ENCODE data around the gene ZNF362. TPM values are rescaled to one million over a fixed set of nuclear protein-coding genes. Genes with fewer than 3 reads are reported as not detected.

Gene ZNF362
- total RNA-seq, 6 experiments from 2014 or later: 15.3 to 19.6 (median 17.0) TPM

DNA sequence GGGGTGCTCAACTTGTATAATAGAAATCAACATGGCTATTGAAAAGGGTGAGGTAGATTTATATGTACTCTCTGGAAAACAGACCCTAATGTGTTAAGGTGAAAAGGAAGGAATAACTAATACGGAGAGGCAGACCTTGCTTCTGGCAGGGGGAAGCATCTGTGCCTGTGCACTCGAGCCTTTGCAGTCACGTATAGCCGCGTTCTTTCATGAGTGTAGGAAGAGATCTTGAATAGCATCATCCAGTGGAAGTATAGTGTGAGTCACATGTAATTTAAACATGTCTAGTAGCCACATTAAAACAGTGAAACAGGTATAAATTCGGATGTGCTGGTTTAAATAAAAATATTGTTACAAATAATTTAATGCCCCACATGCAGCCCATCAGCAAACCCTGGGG is 61.7 kb downstream of the ZNF362 start:
- Mint-ChIP-seq H3K27ac (peak overlapping the region; percentile 22; the same call in 1 of the 2 replicates), H3K4me3 (no peak overlapping the region), H3K4me1 (ENCODE audit: low read depth) (peaks cover 39% of the 10 kb centered on the region), H3K9me3 (no peaks in the 10 kb centered on the region), H3K27me3 (ENCODE audit: insufficient read depth) (peaks cover 12% of the 10 kb centered on the region), H3K36me3 (ENCODE audit: low read depth) (peaks cover 7% of the 10 kb centered on the region)
- DNase-seq: no peak
- TF ChIP-seq, protein P1, sequence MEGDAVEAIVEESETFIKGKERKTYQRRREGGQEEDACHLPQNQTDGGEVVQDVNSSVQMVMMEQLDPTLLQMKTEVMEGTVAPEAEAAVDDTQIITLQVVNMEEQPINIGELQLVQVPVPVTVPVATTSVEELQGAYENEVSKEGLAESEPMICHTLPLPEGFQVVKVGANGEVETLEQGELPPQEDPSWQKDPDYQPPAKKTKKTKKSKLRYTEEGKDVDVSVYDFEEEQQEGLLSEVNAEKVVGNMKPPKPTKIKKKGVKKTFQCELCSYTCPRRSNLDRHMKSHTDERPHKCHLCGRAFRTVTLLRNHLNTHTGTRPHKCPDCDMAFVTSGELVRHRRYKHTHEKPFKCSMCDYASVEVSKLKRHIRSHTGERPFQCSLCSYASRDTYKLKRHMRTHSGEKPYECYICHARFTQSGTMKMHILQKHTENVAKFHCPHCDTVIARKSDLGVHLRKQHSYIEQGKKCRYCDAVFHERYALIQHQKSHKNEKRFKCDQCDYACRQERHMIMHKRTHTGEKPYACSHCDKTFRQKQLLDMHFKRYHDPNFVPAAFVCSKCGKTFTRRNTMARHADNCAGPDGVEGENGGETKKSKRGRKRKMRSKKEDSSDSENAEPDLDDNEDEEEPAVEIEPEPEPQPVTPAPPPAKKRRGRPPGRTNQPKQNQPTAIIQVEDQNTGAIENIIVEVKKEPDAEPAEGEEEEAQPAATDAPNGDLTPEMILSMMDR (IDR thresholded peaks at IDR 0.05): no peak

DNA sequence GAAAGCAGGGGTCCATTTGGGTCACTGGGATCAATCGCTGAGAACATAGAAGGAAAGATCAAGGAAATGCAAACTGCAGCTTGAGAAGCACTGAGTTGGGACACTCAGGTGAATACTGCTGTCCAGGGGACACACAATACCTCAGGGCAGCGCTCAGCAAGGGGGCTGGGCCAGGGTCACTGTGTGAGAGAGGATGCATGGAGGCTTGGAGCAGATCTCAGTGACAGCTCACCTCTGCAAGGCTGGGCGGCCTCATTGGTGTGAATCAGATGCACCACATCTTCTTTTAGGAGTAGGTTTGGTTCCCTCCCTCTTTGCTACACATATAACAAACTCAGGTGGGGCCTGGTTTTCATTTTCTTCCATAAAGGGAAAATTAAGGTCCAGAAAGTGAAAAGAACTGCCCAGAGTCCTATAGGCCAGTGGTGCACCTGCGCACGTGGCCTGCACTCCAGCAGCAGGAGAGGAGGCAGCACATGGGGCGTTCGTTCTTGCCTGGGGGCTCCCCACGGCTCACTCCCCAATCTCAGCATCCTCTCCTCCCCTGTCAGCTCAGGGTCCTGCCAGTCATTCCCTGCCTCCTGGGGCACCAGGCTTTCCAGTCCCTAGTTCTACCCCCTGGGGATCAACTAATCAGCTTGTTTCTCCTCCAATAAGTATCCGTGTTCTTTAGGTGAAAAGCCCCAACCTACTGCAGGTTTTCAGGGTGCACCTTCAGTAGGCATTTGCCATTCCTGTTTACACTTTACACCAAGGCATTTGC is 63.1 kb downstream of the ZNF362 start:
- TF ChIP-seq, protein P1 (IDR thresholded peaks at IDR 0.05): no peak
- DNase-seq: no peak
- no peak overlapping the region for H3K27ac Mint-ChIP-seq
- peaks cover 39% of the 10 kb centered on the region for H3K4me1 Mint-ChIP-seq (ENCODE audit: low read depth)
- H3K27me3 Mint-ChIP-seq (ENCODE audit: insufficient read depth): peaks cover 8% of the 10 kb centered on the region
- no peak overlapping the region for H3K4me3 Mint-ChIP-seq
- peaks cover 11% of the 10 kb centered on the region for H3K36me3 Mint-ChIP-seq (ENCODE audit: low read depth)
- H3K9me3 Mint-ChIP-seq: no peaks in the 10 kb centered on the region

DNA sequence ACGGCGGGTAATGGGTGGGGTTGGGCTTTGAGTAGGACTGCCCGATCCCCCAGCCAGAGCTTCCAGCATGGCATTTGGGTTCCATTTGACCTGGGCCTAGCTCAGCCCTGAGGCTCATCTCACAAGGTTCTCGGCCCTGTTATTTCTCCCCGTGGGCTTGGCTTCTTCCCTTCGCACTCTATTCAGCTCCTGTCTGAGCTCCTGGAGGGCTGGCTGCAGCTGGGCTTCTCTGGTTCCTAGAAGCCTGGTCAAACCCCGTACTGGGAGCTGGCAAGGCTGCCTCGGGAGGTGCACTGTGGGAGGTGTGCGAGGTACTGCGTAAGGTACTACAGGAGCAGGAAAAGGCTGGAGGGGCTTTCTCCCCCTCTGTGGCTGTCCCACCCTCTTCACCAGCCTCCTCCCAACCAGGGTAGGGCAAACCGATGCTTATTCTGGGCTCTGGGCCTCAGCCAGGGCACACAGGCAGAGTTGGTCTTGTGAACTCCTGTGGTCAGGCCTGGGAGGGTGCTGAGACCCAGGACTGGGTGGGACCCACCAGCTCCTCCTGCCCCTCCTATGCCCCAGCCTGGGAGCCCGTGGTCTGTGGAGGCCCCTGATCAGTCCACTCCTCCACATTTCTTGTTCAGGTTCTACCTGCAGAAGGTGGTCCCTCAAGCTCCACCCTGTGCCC is 63.8 kb downstream of the ZNF362 start:
- Mint-ChIP-seq H3K27ac (no peak overlapping the region), H3K27me3 (ENCODE audit: insufficient read depth) (peaks cover 6% of the 10 kb centered on the region), H3K36me3 (ENCODE audit: low read depth) (peaks cover 14% of the 10 kb centered on the region), H3K9me3 (no peaks in the 10 kb centered on the region), H3K4me1 (ENCODE audit: low read depth) (peaks cover 39% of the 10 kb centered on the region), H3K4me3 (no peak overlapping the region)
- no peak for DNase-seq
- TF ChIP-seq, protein P1 (IDR thresholded peaks at IDR 0.05): no peak

DNA sequence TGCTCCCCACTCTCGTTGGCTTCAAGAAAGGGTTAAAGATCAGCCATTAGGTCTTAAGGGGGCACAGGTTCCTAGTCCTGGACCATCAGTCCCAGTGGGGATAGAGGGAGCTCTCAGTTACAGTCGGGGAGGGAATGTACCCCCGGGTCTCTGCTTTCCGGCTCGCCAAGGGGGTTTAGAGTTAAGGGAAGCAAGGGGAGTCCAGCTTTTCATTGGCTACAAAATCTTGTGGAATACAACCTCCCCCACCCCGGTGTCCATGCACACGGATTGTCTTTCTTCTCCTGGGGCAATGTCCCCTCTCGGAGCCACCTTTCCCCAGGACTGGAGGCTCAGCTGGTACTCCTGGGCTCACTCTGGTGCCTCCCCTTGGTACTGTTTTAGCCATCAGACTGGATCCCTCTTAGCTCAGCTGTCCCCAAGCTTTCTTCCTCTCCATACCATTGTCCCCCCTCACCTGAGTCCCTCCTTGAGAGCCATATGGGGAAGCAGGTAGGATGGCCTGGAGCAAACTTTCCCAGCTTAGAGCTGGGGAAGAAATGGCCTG is 64.4 kb downstream of the ZNF362 start, which contains the start of gene A3GALT2:
Gene A3GALT2, minus strand, starts transcription at position 480 of the 547 bp plus-strand sequence. Its CDS starts 0 bp downstream, at position 480.
- H3K27ac Mint-ChIP-seq: no peak within 1 kb of the TSS
- peaks cover 38% of the 10 kb centered on the region for H3K4me1 Mint-ChIP-seq (ENCODE audit: low read depth)
- peaks cover 17% of the 10 kb centered on the region for H3K36me3 Mint-ChIP-seq (ENCODE audit: low read depth)
- DNase-seq: no peak
- no peak within 1 kb of the TSS for H3K4me3 Mint-ChIP-seq
- H3K27me3 Mint-ChIP-seq (ENCODE audit: insufficient read depth): peaks cover 6% of the 10 kb centered on the region
- TF ChIP-seq, protein P1 (IDR thresholded peaks at IDR 0.05): no peak
- H3K9me3 Mint-ChIP-seq: no peaks in the 10 kb centered on the region

DNA sequence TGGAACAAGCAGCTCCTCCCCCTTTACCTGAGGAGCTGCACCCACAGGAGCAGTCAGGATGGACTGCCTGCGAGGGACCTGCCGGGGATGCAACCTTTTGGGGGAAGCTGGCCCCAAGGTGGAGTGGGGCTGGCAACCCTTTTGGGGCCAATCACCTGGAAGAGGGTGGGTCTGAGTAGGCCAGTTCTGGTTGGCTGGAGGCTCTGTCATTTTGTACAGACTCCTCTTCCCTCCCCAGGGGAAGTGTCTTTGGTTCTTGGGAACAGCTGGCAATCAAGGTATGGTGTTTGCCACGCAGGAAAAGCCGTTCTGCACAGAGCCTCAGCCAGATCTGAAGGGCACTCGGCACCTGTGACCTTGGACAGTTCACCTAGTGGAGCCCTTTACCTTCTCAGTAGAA is 64.9 kb downstream of the ZNF362 start:
- no peak overlapping the region for H3K27ac Mint-ChIP-seq
- TF ChIP-seq, protein P1 (IDR thresholded peaks at IDR 0.05): no peak
- no peak for DNase-seq
- H3K27me3 Mint-ChIP-seq (ENCODE audit: insufficient read depth): peaks cover 6% of the 10 kb centered on the region
- peaks cover 38% of the 10 kb centered on the region for H3K4me1 Mint-ChIP-seq (ENCODE audit: low read depth)
- no peaks in the 10 kb centered on the region for H3K9me3 Mint-ChIP-seq
- H3K36me3 Mint-ChIP-seq (ENCODE audit: low read depth): peaks cover 22% of the 10 kb centered on the region
- no peak overlapping the region for H3K4me3 Mint-ChIP-seq
